ENCODE data around the gene ZMIZ1. TPM values are rescaled to one million over a fixed set of nuclear protein-coding genes. Genes with fewer than 3 reads are reported as not detected.
"Not testable (repeated sequence)": the region's sequence is repeated elsewhere in the genome, so short reads cannot be mapped to it uniquely, and the experiment has no call there.

The ZMIZ1 gene
- total RNA-seq, 1 experiment from 2014 or later = 35.8 TPM

- intact Hi-C loops (cut with micrococcal nuclease; ENCODE audit: unreplicated experiment) = no loop called here
- H3K4me1 ChIP-seq (ENCODE audit: insufficient read depth, low read length, poor library complexity, severe bottlenecking) = peaks cover 9% of the 10 kb centered on the region
- no peaks in the 10 kb centered on the region for H3K27me3 ChIP-seq (replicated peaks; ENCODE audit: insufficient read depth, low read depth, low read length, poor library complexity)
- POLR2A ChIA-PET (ENCODE audit: low non-redundant PET) = no interaction called here
- no peaks in the 10 kb centered on the region for H3K9me3 ChIP-seq (ENCODE audit: low read depth, low read length, poor library complexity, severe bottlenecking)
- peaks cover 3% of the 10 kb centered on the region for H3K36me3 ChIP-seq (ENCODE audit: insufficient read depth, low read length, poor library complexity, severe bottlenecking)
- H3K4me3 ChIP-seq (ENCODE audit: low read depth, low read length, poor library complexity, severe bottlenecking) = no peak overlapping the region
- CTCF ChIA-PET = interaction anchor here (0.5 kb wide), 2 partner anchors 73 to 257 kb away, joined by 4 to 10 read pairs; no protein-coding TSS in a partner anchor
- H3K27ac ChIP-seq (ENCODE audit: low read depth, low read length, poor library complexity, severe bottlenecking) = no peak overlapping the region
- no peak for DNase-seq (ENCODE audit: low spot score)
- no peak for TF ChIP-seq EZH2 (IDR thresholded peaks at IDR 0.05; ENCODE audit: borderline replicate concordance, low read depth, low read length, poor library complexity, severe bottlenecking)
- TF ChIP-seq CTCF (conservative IDR thresholded peaks at IDR 0.05; ENCODE audit: low read depth, low read length) = no peak
- no TSS peak for BruUV-seq (replicated peaks)
Measured at GRCh38 chr10:79277579-79278269, 209.0 kb downstream of the ZMIZ1 start.

GRCh38 chr10:79279047-79279446 is 210.3 kb downstream of the ZMIZ1 start:
- CTCF ChIA-PET; POLR2A ChIA-PET (ENCODE audit: low non-redundant PET); BruUV-seq (replicated peaks); H3K36me3 ChIP-seq (ENCODE audit: insufficient read depth, low read length, poor library complexity, severe bottlenecking); H3K4me3 ChIP-seq (ENCODE audit: low read depth, low read length, poor library complexity, severe bottlenecking); intact Hi-C loops (cut with micrococcal nuclease; ENCODE audit: unreplicated experiment); H3K9me3 ChIP-seq (ENCODE audit: low read depth, low read length, poor library complexity, severe bottlenecking); H3K27me3 ChIP-seq (replicated peaks; ENCODE audit: insufficient read depth, low read depth, low read length, poor library complexity); DNase-seq (ENCODE audit: low spot score); H3K4me1 ChIP-seq (ENCODE audit: insufficient read depth, low read length, poor library complexity, severe bottlenecking); H3K27ac ChIP-seq (ENCODE audit: low read depth, low read length, poor library complexity, severe bottlenecking): not testable (repeated sequence)

GRCh38 chr10:79280956-79281355 is 212.2 kb downstream of the ZMIZ1 start:
- no TSS peak for BruUV-seq (replicated peaks)
- TF ChIP-seq EZH2 (IDR thresholded peaks at IDR 0.05; ENCODE audit: borderline replicate concordance, low read depth, low read length, poor library complexity, severe bottlenecking) (no peak), CTCF (conservative IDR thresholded peaks at IDR 0.05; ENCODE audit: low read depth, low read length) (no peak)
- no peak for DNase-seq (ENCODE audit: low spot score)
- no peaks in the 10 kb centered on the region for H3K9me3 ChIP-seq (ENCODE audit: low read depth, low read length, poor library complexity, severe bottlenecking)
- CTCF ChIA-PET = no interaction called here
- no peak overlapping the region for H3K4me3 ChIP-seq (ENCODE audit: low read depth, low read length, poor library complexity, severe bottlenecking)
- no peak overlapping the region for H3K27ac ChIP-seq (ENCODE audit: low read depth, low read length, poor library complexity, severe bottlenecking)
- POLR2A ChIA-PET (ENCODE audit: low non-redundant PET) = no interaction called here
- peaks cover 3% of the 10 kb centered on the region for H3K4me1 ChIP-seq (ENCODE audit: insufficient read depth, low read length, poor library complexity, severe bottlenecking)
- intact Hi-C loops (cut with micrococcal nuclease; ENCODE audit: unreplicated experiment) = no loop called here
- no peaks in the 10 kb centered on the region for H3K27me3 ChIP-seq (replicated peaks; ENCODE audit: insufficient read depth, low read depth, low read length, poor library complexity)
- H3K36me3 ChIP-seq (ENCODE audit: insufficient read depth, low read length, poor library complexity, severe bottlenecking) = peaks cover 6% of the 10 kb centered on the region

DNA sequence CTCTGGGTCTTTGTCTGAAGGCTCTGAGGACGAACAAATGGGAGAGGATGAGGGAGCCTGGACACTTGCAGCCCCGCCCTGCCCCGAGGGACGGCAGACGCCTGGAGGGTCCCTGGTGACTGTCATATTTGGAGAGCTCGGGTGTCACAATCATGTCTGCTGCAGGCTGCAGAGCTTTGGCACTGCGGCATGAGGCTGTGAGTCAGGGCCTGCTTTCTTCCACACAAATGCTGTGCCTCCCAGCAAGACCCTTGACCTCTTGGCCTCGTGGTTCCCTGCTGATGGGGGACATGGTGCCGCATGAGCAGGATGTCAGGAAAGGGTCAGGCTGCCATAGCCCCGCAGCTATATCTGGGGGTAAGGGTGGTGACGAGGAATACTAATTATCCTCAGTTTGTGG is 213.6 kb downstream of the ZMIZ1 start:
- Histone ChIP-seq H3K27me3 (replicated peaks; ENCODE audit: insufficient read depth, low read depth, low read length, poor library complexity) (no peaks in the 10 kb centered on the region), H3K4me3 (ENCODE audit: low read depth, low read length, poor library complexity, severe bottlenecking) (no peak overlapping the region), H3K9me3 (ENCODE audit: low read depth, low read length, poor library complexity, severe bottlenecking) (no peaks in the 10 kb centered on the region), H3K4me1 (ENCODE audit: insufficient read depth, low read length, poor library complexity, severe bottlenecking) (peaks cover 15% of the 10 kb centered on the region), H3K36me3 (ENCODE audit: insufficient read depth, low read length, poor library complexity, severe bottlenecking) (peaks cover 6% of the 10 kb centered on the region), H3K27ac (ENCODE audit: low read depth, low read length, poor library complexity, severe bottlenecking) (no peak overlapping the region)
- POLR2A ChIA-PET (ENCODE audit: low non-redundant PET) = no interaction called here
- CTCF ChIA-PET = no interaction called here
- TF ChIP-seq EZH2 (IDR thresholded peaks at IDR 0.05; ENCODE audit: borderline replicate concordance, low read depth, low read length, poor library complexity, severe bottlenecking) (no peak), CTCF (conservative IDR thresholded peaks at IDR 0.05; ENCODE audit: low read depth, low read length) (no peak)
- DNase-seq (ENCODE audit: low spot score) = no peak
- intact Hi-C loops (cut with micrococcal nuclease; ENCODE audit: unreplicated experiment) = no loop called here
- BruUV-seq (replicated peaks) = no TSS peak
